Mucosa of descending colon (tissue), 3 donors: Measurements from ENCODE around the gene CASP6. TPM values are rescaled to one million over a fixed set of nuclear protein-coding genes. Genes with fewer than 3 reads are reported as not detected.

Source experiments
- ATAC-seq: fragments of 200-7000 bp; cut with Tn5 transposase; one replicate; pipeline ENCODE4 v1.9.1; 2020; ENCODE audit warnings: mild to moderate bottlenecking, moderate library complexity
- DNase-seq, 3 donors: peaks; one replicate each; pipeline ENCODE4 v3.0.0-alpha.2; 2020
- H3K36me3 ChIP-seq: fragments of 200-600 bp; one replicate; pipeline ENCODE4 v1.8.0; 2021; ENCODE audit warnings: low read depth, mild to moderate bottlenecking
- H3K4me1 ChIP-seq: fragments of 200-600 bp; one replicate; pipeline ENCODE4 v1.8.0; 2021; ENCODE audit warnings: low read depth, mild to moderate bottlenecking
- H3K4me3 ChIP-seq: fragments of 200-600 bp; one replicate; pipeline ENCODE4 v1.8.0; 2021; ENCODE audit warnings: mild to moderate bottlenecking
- H3K9me3 ChIP-seq: fragments of 200-600 bp; one replicate; pipeline ENCODE4 v1.8.0; 2021; ENCODE audit warnings: mild to moderate bottlenecking
- intact Hi-C, 2 donors: fragments of 100-400 bp; cut with DNase I in 1 of 2; cut with micrococcal nuclease in 1 of 2; formaldehyde crosslinking; loops; one replicate each; pipeline versions ENCODE4 v1.11.0 to v1.11.1; 2022; cut with DNase I, micrococcal nuclease
- total RNA-seq, 3 donors: library from RNA; stranded (reverse); fragmentation: NEBNext Ultra II Directional in 2 of 3; extraction: Animal tissue kit (Norgen Biotek cat#: 25700) in 2 of 3; gene quantifications; one replicate each; pipeline versions ENCODE4 v1.2.1 to v1.2.4, GENCODE V29; 2021 to 2023
- TF ChIP-seq, protein P1 (sequence below): fragments of 200-600 bp; IDR thresholded peaks from one replicate; pipeline ENCODE4 v1.8.0; 2022; ENCODE audit warnings: antibody characterized with exemption, mild to moderate bottlenecking
- donor health status: DM: no; HTN: no; CAD: no; lungs with moderate emphysema.
- donor health status: DM: no; HTN: no; CAD: no.
- donor health status: DM: no; HTN: yes; CAD: no.

CASP6 gene
- total RNA-seq, 3 donors from 2014 or later = 40.1 to 81.5 (median 78.7) TPM

DNA sequence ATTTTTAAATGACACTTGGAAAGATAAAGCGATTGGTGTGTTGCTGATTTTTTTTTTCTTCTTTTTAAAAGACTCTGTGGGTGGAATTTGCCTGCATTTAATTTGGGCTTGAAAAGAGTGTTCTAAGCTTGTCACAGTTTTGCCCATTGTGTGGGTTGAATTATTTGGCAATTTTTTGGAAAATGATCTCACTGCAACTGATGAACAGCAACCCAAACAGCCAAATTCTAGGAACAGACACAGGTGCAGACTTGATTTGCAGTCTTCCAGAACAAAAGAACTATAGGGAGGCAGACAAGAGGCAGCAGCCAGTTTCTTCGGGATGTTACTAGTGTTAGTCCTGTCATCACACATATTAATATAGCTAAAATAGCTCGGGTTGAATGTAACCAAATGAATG is 40.5 kb downstream of the CASP6 start:
- ATAC-seq (no peak), DNase-seq (no peak)
- no peaks in the 10 kb centered on the region for H3K9me3 ChIP-seq
- no peak overlapping the region for H3K4me3 ChIP-seq
- H3K4me1 ChIP-seq = no peaks in the 10 kb centered on the region
- intact Hi-C loops = no loop called here
- TF ChIP-seq, protein P1, sequence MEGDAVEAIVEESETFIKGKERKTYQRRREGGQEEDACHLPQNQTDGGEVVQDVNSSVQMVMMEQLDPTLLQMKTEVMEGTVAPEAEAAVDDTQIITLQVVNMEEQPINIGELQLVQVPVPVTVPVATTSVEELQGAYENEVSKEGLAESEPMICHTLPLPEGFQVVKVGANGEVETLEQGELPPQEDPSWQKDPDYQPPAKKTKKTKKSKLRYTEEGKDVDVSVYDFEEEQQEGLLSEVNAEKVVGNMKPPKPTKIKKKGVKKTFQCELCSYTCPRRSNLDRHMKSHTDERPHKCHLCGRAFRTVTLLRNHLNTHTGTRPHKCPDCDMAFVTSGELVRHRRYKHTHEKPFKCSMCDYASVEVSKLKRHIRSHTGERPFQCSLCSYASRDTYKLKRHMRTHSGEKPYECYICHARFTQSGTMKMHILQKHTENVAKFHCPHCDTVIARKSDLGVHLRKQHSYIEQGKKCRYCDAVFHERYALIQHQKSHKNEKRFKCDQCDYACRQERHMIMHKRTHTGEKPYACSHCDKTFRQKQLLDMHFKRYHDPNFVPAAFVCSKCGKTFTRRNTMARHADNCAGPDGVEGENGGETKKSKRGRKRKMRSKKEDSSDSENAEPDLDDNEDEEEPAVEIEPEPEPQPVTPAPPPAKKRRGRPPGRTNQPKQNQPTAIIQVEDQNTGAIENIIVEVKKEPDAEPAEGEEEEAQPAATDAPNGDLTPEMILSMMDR = no peak
- no peaks in the 10 kb centered on the region for H3K36me3 ChIP-seq

DNA sequence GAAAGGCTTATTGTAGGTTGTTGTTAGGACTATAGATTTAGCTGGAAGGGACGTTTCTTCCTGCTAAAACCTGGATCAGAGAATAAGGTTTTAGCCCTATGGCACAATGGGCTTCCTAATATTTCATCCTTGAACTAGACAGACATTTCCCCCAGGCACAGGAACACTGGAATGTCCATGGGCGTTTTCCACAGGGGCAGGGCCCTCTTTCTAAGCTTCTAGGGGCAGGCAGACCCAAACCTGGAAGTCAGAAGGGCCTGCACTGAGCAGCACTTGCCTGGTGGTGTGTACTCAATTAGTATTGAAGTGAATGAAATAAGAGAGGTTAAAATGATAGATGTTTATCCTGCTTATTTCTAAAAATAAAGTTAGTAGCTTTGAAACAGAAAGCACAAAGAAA is 41.1 kb downstream of the CASP6 start:
- TF ChIP-seq, protein P1 = no peak
- no peak overlapping the region for H3K4me3 ChIP-seq
- no peak for ATAC-seq
- H3K9me3 ChIP-seq = no peaks in the 10 kb centered on the region
- no peaks in the 10 kb centered on the region for H3K4me1 ChIP-seq
- no peaks in the 10 kb centered on the region for H3K36me3 ChIP-seq
- intact Hi-C loops = no loop called here
- no peak for DNase-seq

DNA sequence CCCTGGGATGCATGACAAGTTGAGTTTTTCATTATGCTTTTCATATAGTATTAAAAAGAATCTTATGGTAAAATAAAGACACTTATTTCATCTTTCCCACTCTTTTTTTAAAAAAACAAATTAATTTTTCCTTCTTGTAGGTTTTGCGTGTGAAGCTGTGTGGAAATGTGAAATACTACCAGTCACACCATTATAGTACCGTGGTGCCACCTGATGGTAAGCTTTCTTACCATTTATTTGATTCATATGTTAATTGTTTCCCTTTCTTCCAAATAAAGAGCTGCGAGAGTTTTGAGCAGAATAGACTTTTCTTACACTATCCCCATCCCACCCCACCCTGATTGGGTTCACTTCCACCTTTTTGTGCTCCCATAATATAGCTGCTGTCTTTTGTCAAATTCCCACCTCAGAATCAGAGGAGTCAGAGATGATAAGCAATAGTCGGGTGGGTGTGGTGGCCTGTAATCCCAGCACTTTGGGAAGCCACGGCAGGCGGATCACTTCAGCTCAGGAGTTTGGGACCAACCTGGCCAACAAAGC is 44.3 kb downstream of the CASP6 start:
- intact Hi-C loops = no loop called here
- TF ChIP-seq, protein P1 = no peak
- no peak overlapping the region for H3K4me3 ChIP-seq
- no peak for DNase-seq
- no peaks in the 10 kb centered on the region for H3K36me3 ChIP-seq
- no peaks in the 10 kb centered on the region for H3K4me1 ChIP-seq
- no peak for ATAC-seq
- H3K9me3 ChIP-seq = no peaks in the 10 kb centered on the region

DNA sequence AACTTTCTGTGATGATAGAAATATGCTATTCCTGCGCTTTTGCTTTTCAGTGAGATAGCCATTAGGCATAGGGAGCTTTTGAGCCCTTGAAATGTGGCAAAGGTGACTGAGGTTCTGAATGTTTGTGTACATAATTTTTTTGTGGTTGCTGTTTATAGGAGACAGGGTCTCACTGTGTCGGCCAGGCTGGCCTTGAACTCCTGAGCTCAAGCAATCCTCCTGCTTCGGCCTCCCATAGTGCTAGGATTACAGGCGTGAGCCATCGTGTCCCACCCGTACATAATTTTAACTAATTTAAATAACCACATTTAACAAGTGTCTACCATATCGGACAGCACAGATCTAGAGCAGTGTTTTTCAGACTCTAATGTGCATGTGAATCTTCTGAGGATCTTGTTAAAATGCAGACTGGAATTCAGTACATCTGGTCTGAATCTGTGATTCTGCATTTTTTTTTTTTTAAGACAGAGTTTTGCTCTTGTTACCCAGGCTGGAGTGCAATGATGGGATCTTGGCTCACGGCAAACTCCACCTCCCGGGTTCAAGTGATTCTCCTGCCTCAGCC is 45.3 kb downstream of the CASP6 start:
- H3K4me1 ChIP-seq = no peaks in the 10 kb centered on the region
- no peak for ATAC-seq
- H3K4me3 ChIP-seq = no peak overlapping the region
- H3K36me3 ChIP-seq = no peaks in the 10 kb centered on the region
- H3K9me3 ChIP-seq = no peaks in the 10 kb centered on the region
- intact Hi-C loops = no loop called here
- TF ChIP-seq, protein P1 = no peak
- no peak for DNase-seq

DNA sequence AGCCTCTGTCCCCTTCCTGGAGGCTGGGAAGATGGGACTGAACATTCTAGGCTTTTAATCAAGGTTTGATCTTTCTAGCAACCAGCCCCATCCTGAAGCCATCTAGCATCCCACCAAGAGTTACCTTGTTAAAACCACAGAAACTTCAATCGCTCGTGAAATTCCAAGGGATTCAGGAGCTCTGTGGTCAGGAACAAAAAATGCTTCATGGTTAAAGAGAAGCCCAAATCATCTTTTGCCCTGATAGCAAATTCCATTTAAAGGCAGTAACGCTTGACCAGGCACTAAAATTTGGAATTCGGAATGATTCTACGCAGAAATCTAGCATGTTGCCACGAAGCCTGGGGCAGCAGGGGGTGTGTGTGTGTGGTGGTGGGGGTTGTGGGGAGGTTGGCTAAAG is 47.8 kb downstream of the CASP6 start:
- TF ChIP-seq, protein P1 = no peak
- ATAC-seq (no peak), DNase-seq (no peak)
- Histone ChIP-seq H3K4me1 (no peaks in the 10 kb centered on the region), H3K9me3 (peaks cover 7% of the 10 kb centered on the region), H3K36me3 (no peaks in the 10 kb centered on the region), H3K4me3 (no peak overlapping the region)
- intact Hi-C loops = no loop called here

DNA sequence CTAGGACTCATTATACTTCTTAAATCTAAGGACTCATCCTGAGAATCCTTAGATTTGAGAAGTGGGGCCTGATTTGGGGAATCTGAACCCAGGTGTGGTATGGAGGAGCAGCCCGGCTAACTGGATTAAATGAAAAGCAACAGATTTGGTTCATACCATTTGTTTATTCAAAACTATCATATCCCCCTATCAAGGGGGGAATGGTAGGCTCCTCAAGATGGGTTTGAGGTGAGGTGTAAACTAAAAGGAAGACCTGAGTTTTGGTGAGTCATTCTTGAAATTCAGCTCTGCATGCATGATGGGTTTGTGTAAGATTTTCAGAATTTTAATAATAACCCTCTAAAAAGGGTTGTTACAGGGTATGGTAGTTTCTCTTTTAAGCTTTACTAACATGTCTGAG is 53.4 kb downstream of the CASP6 start:
- DNase-seq (no peak), ATAC-seq (no peak)
- no peak overlapping the region for H3K4me3 ChIP-seq
- intact Hi-C loops = no loop called here
- peaks cover 7% of the 10 kb centered on the region for H3K9me3 ChIP-seq
- H3K4me1 ChIP-seq = no peaks in the 10 kb centered on the region
- H3K36me3 ChIP-seq = no peaks in the 10 kb centered on the region
- TF ChIP-seq, protein P1 = no peak
